ENCODE measurements around the gene CFAP74.

GRCh38 chr1:1901641-1902294, 101.8 kb downstream of the CFAP74 start:
- TF ChIP-seq, protein P1, sequence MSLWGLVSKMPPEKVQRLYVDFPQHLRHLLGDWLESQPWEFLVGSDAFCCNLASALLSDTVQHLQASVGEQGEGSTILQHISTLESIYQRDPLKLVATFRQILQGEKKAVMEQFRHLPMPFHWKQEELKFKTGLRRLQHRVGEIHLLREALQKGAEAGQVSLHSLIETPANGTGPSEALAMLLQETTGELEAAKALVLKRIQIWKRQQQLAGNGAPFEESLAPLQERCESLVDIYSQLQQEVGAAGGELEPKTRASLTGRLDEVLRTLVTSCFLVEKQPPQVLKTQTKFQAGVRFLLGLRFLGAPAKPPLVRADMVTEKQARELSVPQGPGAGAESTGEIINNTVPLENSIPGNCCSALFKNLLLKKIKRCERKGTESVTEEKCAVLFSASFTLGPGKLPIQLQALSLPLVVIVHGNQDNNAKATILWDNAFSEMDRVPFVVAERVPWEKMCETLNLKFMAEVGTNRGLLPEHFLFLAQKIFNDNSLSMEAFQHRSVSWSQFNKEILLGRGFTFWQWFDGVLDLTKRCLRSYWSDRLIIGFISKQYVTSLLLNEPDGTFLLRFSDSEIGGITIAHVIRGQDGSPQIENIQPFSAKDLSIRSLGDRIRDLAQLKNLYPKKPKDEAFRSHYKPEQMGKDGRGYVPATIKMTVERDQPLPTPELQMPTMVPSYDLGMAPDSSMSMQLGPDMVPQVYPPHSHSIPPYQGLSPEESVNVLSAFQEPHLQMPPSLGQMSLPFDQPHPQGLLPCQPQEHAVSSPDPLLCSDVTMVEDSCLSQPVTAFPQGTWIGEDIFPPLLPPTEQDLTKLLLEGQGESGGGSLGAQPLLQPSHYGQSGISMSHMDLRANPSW (CRISPR knock-in tag; IDR thresholded peaks at IDR 0.05; ENCODE audit: borderline replicate concordance) = no peak
- no peak for TF ChIP-seq ETV6 (CRISPR knock-in tag; conservative IDR thresholded peaks at IDR 0.05)

All from HepG2 (cell line).